ENCODE results near the gene LRRC73. TPM values are rescaled to one million over a fixed set of nuclear protein-coding genes. Genes with fewer than 3 reads are reported as not detected.
"Not testable (repeated sequence)": the region's sequence is repeated elsewhere in the genome, so short reads cannot be mapped to it uniquely, and the experiment has no call there.

LRRC73 gene
- total and polyA plus RNA-seq, 9 donors = 0.13 to 4.8 (median 1.8) TPM

GRCh38 chr6:43499028-43499815 lies 10.9 kb downstream of the LRRC73 start:
- TF ChIP-seq POLR2A (IDR thresholded peaks at IDR 0.05) (no peak), EP300 (IDR thresholded peaks at IDR 0.05) (no peak), CTCF (IDR thresholded peaks at IDR 0.05) (no peak)
- Histone ChIP-seq H3K4me1 (ENCODE audit: insufficient read depth) (peaks cover 7% of the 10 kb centered on the region), H3K27me3 (no peaks in the 10 kb centered on the region), H3K4me3 (no peak overlapping the region), H3K36me3 (no peaks in the 10 kb centered on the region), H3K9me3 (no peaks in the 10 kb centered on the region), H3K27ac (no peak overlapping the region)
- no peak for DNase-seq
- WGBS, 3 donors = 62 to 71% (median 69%) methylated on average over 12 of the region's 12 CpGs
- intact Hi-C loops (cut with DNase I) = loop anchor here in 1 of 4 donors (10.0 kb wide), 1 partner anchor 234 kb away; no protein-coding TSS in a partner anchor

- not testable (repeated sequence) for DNase-seq; H3K36me3 ChIP-seq; H3K4me3 ChIP-seq; H3K27ac ChIP-seq; H3K27me3 ChIP-seq; H3K4me1 ChIP-seq (ENCODE audit: insufficient read depth); H3K9me3 ChIP-seq
- intact Hi-C loops (cut with DNase I) = loop anchor here in 1 of 4 donors (10.0 kb wide), 1 partner anchor 233 kb away; no protein-coding TSS in a partner anchor
- WGBS, 3 donors = 83 to 95% (median 94%) methylated on average over 5 of the region's 5 CpGs
Observed at GRCh38 chr6:43498291-43498690, 11.9 kb downstream of the LRRC73 start.

- intact Hi-C loops (cut with DNase I) = loop anchor here in 1 of 4 donors (10.0 kb wide), 1 partner anchor 233 kb away; no protein-coding TSS in a partner anchor
- Histone ChIP-seq H3K36me3 (no peaks in the 10 kb centered on the region), H3K9me3 (no peaks in the 10 kb centered on the region), H3K4me1 (ENCODE audit: insufficient read depth) (peaks cover 8% of the 10 kb centered on the region), H3K4me3 (no peak overlapping the region), H3K27me3 (no peaks in the 10 kb centered on the region), H3K27ac (no peak overlapping the region)
- TF ChIP-seq POLR2A (IDR thresholded peaks at IDR 0.05) = no peak
- no peak for TF ChIP-seq EP300 (IDR thresholded peaks at IDR 0.05)
- no peak for TF ChIP-seq CTCF (IDR thresholded peaks at IDR 0.05)
- no peak for DNase-seq
- 87 to 93% (median 89%) methylated on average over 12 of the region's 12 CpGs for WGBS, 3 donors
Observed at GRCh38 chr6:43497689-43498088, 12.5 kb downstream of the LRRC73 start.

GRCh38 chr6:43497129-43497396 lies 13.1 kb downstream of the LRRC73 start:
- Histone ChIP-seq H3K4me3 (no peak overlapping the region), H3K4me1 (ENCODE audit: insufficient read depth) (peaks cover 15% of the 10 kb centered on the region), H3K27ac (no peak overlapping the region), H3K9me3 (no peaks in the 10 kb centered on the region), H3K27me3 (no peaks in the 10 kb centered on the region), H3K36me3 (no peaks in the 10 kb centered on the region)
- no peak for DNase-seq
- intact Hi-C loops (cut with DNase I) = loop anchor here in 1 of 4 donors (10.0 kb wide), 1 partner anchor 232 kb away; no protein-coding TSS in a partner anchor
- TF ChIP-seq CTCF (IDR thresholded peaks at IDR 0.05) (no peak), EP300 (IDR thresholded peaks at IDR 0.05) (no peak), POLR2A (IDR thresholded peaks at IDR 0.05) (no peak)
- 78 to 89% (median 86%) methylated on average over 6 of the region's 6 CpGs for WGBS, 3 donors
